NCI-H1694 (cell line): ENCODE measurements around the gene DGKE.

Source experiments
- DNase-seq: peaks from one replicate; lab custom pipeline; 2025; lab: John Stamatoyannopoulos, UW

The DGKE gene

DNA sequence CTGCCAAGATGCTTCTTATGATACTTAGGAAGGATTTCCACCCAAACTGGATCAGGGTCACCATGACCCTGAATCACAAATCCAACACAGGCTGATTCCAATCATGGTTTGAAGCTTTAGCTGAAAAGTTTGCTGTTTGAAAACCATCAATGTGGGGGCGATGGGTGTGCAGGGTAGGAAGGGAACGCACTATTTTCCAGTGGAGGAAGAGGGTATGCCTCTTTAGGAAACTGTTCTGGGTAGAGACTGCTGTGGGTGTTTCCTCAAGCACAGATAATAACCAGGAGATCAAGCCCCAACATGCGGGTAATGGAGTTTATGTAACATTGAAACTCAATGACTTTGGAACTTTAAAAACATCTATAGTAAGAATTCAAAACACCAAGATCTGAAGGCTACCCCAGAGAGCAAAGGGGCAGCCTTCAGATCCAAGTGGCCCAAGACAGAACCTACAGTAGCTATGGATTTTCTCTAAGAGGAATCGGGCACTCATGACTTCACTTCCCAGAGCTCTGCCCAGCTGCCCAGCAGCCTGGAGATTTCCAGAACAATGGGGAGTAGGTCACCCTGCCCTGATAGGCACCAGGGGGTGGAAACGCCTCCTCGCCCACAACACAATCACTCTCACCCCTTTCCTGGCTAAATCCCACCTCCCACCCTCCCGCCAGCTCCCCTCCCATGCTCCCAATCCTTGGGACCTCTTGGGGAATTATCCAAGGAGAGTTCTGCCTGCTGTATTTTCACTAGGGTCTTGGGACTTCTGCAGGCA is 57.1 kb downstream of the DGKE start:
- DNase-seq, result no peak

DNA sequence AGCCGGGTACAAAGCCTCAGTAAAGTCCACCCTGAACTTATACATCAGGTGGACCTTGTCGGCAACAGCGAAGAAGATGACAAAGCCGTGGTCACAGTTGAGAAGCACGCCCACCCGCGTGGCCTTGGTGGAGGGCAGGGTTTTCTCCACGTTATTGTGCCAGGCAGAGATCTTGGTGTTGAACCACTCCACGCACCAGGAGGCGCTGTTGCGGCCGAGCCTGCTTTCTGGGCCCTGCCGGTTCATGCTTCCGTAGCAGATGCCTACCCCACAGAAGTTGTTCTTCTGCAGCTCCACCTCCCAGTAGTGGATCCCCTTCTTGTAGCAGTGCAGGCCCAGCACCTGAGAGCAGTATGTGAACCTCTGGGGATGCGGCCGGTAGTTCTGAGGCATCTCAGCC is 57.8 kb downstream of the DGKE start:
- no peak for DNase-seq

DNA sequence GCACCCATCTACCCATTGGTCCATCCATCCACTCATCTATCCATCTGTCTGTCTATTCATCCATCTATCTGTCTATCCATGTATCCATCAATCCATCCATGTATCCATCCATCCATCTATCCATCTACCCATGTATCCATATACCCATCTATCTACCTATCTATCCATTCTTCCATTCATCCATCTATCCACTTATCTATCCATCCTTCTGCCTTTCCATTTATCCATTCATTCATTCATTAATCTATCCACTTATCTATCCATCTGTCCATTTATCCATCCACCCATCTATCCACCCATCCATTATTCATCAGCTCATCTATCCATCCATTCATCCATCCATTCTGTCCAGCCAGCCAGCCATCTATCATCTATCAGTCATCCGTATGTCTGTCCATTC is 58.4 kb downstream of the DGKE start:
- no peak for DNase-seq

DNA sequence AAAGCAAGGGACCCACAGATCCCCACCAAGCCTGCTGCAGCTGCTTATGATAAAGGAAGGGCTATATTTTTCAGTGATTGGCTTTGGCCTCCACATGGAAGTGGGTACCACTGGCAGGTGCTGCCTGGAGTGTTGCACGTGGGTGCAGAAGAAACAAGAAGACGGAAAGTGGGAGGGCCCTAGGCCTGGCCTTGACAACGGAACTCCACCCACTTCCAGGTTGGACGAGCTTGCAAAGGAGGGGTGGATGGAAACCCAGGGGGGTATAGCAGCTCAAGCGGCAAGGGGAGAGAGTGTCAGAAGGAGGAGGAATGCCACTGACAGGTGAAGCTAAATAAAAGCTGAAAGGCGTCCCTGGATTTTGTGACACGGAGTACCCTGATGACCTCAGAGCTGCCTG is 59.6 kb downstream of the DGKE start:
- no peak for DNase-seq

DNA sequence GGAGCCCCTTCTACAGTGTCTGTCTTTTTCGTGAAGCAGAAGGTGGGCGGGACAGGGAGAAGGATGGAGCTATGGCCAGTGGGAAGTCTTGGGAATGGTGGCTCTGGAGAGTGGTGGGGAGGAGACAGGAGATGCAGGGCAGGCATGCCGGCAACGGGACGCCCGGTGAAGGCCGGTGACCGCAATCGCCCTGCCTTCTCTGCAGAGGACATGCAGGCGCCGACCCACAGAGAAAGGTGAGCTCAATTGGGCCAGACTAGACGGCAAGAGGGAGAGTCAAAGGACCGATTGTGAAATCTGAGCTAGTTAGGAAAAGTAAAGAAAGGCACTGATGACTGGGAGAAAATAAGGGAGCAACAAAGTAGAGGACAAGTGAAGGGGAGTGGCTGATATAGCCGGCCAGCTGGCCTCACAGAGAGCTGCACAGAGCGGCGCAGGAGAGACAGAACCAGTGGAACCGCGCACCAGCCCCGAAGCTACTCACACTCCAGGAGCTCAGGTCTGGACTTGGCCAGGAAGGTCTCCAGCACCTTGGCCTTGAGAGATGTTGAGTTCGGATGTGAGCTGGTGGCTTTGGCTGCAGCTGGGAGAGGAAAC is 61.0 kb downstream of the DGKE start:
- no peak for DNase-seq

DNA sequence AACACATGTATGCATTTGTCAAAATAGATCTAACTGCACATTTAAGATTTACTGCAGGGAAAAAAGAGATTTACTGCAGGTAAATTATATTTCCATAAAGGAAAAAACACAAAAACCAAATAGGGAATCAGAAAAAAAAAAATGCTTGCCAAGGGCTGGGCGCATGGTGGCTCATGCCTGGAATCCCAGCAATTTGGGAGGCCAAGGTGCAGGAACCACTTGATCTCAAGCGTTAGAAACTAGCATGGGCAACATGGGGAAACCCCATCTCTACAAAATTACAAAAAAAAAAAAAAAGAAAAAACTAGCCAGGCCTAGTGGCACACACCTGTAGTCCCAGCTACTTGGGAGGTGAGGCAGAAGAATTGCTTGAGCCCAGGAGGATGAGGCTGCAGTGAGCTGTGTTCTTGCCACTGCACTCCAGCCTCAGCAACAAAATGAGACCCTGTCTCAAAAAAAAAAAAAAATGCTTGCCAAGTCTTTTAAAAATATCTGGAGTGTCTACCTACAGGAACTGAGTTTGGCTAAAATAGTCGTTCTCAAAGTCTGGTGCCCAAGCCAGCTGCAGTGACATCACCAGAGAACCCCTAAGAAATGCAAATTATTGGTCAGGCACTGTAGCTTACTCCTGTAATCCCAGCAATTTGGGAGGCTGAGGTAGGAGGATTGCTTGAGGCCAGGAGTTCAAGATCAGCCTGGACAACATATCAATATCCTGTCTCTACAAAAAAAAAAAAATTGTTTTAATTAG is 62.4 kb downstream of the DGKE start:
- DNase-seq, result no peak

DNA sequence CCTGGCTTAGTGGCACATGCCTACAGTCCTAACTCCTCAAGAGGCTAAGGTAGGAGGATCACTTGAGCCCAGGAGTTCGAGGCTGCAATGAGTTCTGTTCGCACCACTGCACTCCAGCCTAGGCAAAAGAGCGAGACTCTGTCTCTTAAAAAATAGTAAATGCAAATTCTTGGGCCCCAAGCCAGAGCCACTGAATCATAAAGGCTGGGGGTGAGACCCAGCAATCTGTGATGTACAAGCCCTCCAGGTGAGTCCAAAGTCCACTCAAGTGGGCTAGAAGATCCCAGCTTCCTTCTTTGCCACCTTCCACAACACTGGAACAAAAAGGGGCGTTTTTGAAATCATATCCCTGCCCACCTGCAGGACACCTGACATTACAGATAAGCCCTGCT is 63.0 kb downstream of the DGKE start:
- no peak for DNase-seq

DNA sequence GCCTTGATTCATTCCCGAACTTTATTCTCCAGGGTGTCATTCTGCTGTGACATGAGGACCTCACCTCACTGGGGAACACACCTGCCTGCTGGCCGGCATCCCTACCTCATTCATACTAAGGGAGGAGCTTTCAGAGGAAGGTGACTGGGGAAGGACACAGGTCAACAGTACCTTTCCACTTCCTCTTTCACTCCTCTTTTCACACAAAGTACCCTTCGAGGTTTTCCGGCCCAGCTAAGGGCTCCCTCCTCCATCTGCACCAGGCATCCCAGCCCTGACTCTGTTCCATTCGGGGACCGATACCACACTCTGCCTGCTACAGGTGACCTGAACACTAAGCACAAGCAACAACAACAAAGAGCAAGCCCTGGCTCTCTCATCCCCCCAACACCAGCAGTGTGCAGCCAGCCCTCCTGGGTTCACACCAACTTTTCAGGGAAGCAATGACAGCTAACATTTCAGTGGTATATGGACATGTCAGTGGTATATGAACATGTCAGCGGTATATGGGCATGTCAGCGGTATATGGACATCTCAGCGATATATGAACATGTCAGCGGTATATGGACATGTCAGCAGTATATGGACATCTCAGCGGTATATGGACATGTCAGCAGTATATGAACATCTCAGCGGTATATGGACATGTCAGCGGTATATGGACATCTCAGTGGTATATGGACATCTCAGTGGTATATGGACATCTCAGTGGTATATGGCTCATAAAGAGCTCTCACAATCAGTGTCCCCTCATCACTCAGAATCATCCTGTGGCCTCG is 63.9 kb downstream of the DGKE start:
- no peak for DNase-seq

DNA sequence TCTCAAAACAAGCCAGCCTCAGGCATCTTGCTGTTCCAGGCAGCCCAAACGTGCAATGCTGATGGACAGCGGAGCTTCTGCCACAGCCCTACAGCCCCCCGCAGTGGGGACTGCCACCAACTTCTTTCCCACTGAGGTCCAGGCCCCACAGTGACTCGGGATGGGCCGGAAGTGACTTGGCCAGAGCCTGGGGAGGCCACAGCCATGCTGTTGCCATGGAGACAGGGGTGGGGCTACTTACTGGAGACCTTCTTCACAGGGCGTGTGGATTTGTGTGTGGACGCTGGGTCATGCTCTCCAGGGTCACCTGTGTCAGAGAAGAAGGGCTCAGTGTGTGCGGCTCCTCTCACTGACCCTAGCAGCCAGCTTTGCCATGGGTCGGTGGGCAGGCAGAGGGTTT is 64.9 kb downstream of the DGKE start:
- no peak for DNase-seq

DNA sequence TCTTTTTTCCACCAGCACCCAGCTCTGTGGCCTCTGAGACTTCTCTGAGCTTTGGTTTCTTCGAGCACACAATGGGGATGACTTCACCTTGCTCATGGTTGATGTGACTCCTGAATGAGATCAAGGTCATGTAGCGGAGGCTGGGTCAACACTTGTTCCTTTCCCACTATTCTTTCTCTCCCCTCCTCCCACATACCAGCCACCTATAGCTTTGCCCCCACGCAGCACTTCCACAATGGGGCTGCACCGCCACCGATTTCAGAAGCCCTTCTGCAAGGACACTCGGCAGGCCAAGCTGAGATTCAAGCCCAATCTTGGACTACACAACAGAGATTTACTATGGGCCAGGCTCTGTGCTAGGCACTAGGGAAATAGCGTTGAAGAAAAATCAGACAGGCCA is 65.5 kb downstream of the DGKE start:
- DNase-seq, result no peak

DNA sequence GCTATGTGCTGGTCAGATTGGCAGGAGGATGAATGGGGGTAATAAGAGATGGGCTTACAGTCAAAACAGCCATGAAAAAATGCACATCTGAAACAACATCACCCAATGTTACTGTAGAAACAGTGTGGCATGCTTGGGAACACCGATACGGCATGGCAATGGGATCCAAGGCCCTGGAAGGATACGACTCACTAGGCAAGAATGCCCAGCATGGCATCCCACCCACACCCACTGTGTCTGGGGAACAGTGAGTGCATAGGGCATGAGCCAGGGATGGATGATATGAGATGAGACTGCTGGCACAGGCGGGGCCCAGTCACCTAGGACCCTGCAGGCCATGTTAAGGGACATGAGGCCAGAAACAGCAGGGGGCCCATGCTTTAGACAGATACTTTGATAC is 68.4 kb downstream of the DGKE start:
- no peak for DNase-seq

DNA sequence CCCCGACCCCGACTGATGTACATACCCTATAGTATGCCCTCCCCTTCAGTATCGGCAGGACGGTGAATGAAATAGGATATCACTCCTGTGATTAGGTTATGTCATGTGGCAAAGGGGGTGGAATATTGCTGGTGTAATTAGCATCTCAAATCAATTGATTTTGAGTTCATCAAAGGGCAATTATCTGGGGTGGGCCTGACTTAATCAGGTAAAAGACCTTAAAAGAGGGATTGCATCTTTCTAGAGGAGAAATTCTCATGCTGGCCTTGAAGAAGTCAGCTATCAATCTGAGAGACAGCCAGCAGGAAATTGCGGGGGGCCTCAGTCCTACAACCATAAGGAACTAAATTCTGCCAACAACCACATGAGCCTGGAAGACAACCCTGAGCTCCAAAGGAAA is 69.6 kb downstream of the DGKE start:
- no peak for DNase-seq

DNA sequence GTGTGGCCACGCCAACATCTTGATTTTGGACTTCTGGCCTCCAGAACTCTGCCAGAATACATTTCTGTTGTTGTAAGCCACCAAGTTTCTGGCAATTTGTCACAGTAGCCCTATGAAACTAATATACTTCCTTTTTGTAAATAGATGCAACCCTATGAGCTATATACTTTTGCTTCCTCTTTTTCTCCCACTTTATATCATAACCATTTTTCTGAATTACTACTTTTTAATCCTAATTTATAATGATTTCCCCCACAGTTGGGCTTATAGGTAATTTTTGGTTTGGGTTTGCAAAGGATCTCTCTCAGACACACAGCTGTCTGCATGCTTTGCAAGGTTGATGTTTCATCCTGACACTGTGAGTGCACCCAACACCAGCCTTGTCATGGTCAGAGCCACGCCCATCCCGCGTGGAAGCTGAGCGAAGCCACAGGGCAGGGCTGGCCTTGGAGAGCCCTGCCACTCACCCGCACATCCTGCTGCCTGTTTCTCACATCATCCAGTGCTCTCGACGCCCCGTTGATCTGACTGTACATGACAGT is 74.1 kb downstream of the DGKE start:
- no peak for DNase-seq

DNA sequence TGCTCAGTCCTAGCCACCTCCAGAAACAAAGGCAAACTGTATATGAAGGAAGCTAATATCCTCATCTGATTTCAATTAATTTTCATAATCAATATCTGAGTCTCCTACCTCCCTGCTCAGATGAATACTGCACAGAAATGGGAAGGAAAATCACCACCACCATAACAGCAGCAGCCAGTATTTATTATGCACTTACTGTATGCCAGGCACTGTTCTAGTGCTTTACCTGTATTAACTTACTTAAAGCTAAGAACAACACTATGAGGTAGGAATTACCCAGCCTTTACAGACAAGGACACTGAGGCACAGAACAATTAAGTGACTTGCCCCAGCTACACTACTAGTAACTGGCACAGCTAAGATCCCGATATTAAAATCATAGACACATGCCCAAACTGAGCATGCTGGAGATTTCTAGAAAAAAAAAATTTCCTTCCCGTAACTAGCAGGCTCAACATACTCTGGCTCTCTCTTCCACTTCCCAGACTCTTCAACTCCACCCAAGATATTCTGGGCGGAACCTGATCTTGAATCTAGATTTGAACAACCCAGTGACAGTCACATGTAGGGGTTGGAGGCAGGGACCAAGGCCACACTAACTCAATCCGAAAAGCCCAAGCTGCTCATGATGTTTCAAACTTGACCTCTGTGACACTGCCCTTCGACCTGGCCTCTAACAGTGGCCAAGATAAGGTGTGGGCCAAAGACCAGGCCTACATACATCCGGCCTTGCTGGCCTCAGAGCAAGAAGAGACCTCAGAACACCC is 76.0 kb downstream of the DGKE start:
- no peak for DNase-seq

DNA sequence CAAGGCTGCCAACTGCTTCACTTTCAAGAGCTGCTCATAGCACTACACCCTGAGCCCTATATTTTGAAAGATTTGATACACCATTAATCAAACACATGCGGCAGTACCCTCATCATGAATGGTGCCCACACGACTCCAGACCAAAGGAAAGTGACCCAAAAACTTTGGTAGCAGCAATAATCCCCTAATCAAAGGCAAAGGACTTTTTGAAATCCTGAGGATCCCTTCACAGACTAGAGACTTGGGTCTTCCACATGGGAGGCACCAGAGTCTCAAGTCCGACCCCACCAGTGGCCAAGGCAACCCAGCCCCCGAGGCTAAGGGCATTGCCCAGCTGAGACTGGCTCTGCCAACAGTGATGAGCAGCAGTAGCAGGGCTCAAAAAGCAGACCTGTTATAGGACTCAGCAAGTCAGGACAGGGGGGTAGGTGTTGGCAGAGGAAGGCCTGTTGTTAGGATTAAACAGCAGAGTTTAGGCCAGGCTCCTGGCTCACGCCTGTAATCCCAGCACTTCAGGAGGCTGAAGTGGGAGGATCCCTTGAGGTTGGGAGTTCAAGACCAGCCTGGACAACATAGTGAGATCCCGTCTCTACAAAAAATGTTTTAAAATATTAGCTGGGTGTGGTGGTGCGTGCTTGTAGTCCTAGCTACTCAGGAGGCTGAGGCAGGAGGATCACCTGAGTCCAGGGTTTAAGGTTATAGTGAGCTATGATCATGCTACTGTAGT is 76.7 kb downstream of the DGKE start:
- DNase-seq, result no peak

DNA sequence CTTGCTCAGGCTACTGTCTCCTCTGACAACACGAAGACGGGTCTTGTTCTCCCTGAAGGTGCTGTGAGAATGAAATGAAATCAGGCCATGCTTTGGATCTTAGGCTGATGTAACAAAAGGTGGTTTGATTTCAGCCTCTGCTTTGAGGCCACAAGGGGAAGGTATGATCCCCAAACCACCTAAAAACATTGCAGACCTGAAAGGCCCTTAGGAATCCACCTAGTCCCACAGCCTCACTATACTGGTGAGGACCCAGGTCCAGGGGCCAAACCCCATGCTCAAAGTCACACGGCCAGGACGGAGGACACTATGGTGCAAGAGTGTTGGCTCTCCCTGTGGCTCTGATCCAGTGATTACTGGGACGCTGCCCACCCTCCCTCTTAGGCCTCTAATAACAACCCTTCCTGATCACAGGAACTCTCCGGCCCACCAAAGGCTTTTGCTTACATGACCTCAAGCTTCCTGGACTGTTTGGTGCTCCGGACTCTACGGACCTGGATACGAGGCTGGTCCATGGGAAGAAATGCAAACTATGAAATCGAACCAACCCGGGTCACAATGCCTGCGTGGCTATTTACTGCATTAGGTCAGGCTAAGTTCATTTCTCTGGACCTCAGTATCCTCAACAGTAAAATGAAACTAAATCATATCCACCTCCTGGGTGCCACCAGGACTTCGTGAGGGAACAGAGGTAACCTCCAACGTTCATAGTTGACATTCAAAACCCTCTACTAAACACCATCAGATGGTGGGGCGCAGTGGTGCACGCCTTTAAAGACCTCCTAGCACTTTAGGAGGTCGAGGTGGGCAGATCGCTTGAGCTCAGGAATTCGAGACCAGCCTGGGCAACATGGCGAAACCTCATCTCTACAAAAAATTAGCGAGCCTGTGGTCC is 78.4 kb downstream of the DGKE start:
- no peak for DNase-seq

DNA sequence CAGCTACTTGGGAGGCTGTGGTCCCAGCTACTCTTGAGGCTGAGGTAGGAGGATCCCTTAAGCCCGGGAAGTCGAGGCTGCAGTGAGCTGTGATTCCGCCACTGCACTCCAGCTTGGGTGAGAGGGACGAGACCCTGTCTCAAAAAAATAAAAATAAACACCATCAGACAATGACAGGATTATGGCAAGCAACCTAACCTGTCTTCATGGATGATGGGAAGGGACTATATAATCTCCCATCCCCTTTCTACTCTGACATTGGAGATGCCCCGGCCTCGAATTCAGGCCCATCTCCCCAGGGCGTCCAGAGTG is 79.0 kb downstream of the DGKE start:
- DNase-seq, result no peak

DNA sequence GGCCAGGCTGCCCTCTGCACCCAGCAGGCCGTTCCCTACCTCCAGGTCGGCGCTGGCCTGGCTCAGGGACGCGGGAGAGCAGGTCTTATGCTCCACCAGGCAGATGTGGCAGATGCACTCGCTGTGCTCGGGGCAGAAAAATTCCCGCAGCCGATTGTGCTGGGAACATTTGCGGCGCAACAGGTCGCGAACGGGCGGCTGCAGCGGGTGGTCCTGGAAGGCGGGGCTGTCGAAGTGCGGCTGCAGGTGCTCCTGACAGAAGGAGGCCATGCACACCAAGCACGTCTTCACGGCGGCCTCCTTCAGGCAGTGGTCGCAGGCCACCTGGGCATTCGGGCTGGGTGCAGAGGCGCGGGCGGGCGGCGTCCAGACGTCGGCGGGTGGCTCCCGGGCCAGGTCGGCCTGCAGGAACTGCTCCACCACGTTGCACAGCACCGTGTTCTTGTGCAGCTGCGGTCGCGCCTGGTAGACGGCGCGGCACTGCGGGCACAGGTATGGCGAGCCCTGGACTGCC is 79.5 kb downstream of the DGKE start:
- DNase-seq, result no peak

DNA sequence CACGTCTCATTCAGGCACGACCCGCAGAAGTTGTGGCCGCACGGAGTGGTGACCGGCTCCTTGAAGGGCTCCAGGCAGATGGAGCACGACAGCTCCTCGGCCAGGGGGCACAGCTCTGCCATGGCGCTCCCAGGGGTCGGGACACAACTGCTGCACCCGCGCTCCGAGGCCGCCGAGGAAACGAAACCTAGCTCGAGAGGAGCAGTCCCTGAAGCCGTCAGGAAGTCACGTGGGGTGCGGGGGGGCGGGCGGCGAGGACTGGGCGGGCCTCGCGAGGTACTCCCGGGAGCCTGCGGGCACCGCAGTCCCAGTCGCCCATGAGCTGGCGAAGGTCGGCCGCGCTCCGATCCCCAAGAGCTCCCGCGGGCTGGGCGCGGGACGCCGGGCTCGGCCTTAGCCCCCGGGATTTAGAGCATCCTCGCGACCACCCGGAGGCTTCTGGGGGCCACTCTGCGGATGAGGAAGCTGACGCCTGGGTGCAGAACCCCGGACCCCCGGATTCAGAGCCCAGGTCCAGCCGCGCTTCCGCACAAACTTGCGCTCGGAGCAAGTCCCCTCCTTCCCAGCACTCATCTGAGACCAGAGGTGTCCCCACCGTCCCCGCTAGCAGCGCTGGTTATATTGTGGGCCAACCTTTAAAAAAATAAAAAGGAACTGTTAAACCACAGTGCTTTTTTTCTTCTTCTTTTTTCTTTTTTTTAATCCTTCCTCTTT is 80.1 kb downstream of the DGKE start, which contains the start of gene TRIM25:
Gene TRIM25 (minus strand): TSS at position 183 of the 714 bp plus-strand sequence. CDS start 61 bp downstream, at position 122.
- peak; percentile 55 for DNase-seq
